Effector memory CD4-positive, alpha-beta T cell (primary cell): ENCODE results near the gene PTPN13.

ENCODE experiments used
- DNase-seq, 3 donors: peaks; one replicate each; pipeline ENCODE4 v3.0.0-alpha.2; 2020
- H3K27ac ChIP-seq: 2 replicates; pipeline ENCODE4 v1.7.0; 2013; ENCODE audit warnings: mild to moderate bottlenecking, low read length, moderate library complexity; ENCODE audit not compliant: insufficient read depth, poor library complexity, severe bottlenecking
- H3K27me3 ChIP-seq: replicated peaks from 2 replicates; pipeline ENCODE4 v1.7.0; 2013; ENCODE audit warnings: mild to moderate bottlenecking, low read length; ENCODE audit not compliant: insufficient read depth, control insufficient read depth, poor library complexity, severe bottlenecking
- H3K36me3 ChIP-seq: 2 replicates; pipeline ENCODE4 v1.7.0; 2013; ENCODE audit warnings: mild to moderate bottlenecking, low read length, moderate library complexity; ENCODE audit not compliant: control insufficient read depth, insufficient read depth
- H3K4me1 ChIP-seq: 2 replicates; pipeline ENCODE4 v1.7.0; 2013; ENCODE audit warnings: low read length, mild to moderate bottlenecking; ENCODE audit not compliant: control insufficient read depth, insufficient read depth, poor library complexity, severe bottlenecking
- H3K4me3 ChIP-seq: 2 replicates; pipeline ENCODE4 v1.7.0; 2013; ENCODE audit warnings: low read length, low read depth, mild to moderate bottlenecking; ENCODE audit not compliant: insufficient read depth, poor library complexity, severe bottlenecking
- H3K9me3 ChIP-seq: 2 replicates; pipeline ENCODE4 v1.7.0; 2013; ENCODE audit warnings: mild to moderate bottlenecking, low read length, moderate library complexity; ENCODE audit not compliant: control insufficient read depth

PTPN13 gene

GRCh38 chr4:86558797-86559196, 35.3 kb upstream of the PTPN13 start:
- Histone ChIP-seq H3K4me3 (no peak overlapping the region), H3K4me1 (no peaks in the 10 kb centered on the region), H3K36me3 (no peaks in the 10 kb centered on the region), H3K27ac (no peak overlapping the region), H3K27me3 (no peaks in the 10 kb centered on the region), H3K9me3 (no peaks in the 10 kb centered on the region)
- no peak for DNase-seq

GRCh38 chr4:86560447-86560846, 33.7 kb upstream of the PTPN13 start:
- Histone ChIP-seq H3K36me3 (no peaks in the 10 kb centered on the region), H3K9me3 (no peaks in the 10 kb centered on the region), H3K27me3 (no peaks in the 10 kb centered on the region), H3K27ac (no peak overlapping the region), H3K4me3 (no peak overlapping the region), H3K4me1 (no peaks in the 10 kb centered on the region)
- no peak for DNase-seq

- Histone ChIP-seq H3K9me3 (no peaks in the 10 kb centered on the region), H3K27me3 (no peaks in the 10 kb centered on the region), H3K27ac (no peak overlapping the region), H3K4me1 (no peaks in the 10 kb centered on the region), H3K36me3 (no peaks in the 10 kb centered on the region), H3K4me3 (no peak overlapping the region)
- no peak for DNase-seq
Observed at GRCh38 chr4:86561256-86561655, 32.9 kb upstream of the PTPN13 start.

DNA sequence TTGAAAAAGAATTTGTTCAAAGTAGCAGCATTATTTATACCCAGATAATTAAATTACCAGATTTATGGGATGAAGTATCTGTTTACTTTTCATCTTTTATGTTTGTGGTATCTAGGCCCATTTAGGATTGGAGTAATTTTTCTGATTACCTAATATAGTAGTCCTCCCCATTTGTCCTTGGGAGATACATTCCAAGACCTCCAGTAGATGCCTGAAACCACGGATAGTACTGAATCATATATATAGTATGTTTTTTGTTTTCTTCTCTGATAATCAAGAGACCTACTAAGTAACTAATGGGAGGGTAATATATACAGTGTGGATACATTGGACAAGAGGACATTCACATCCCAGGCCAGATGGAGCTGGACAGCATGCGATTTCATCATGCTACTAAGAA, 30.7 kb upstream of the PTPN13 start:
- Histone ChIP-seq H3K27me3 (no peaks in the 10 kb centered on the region), H3K4me1 (no peaks in the 10 kb centered on the region), H3K27ac (no peak overlapping the region), H3K36me3 (no peaks in the 10 kb centered on the region), H3K4me3 (no peak overlapping the region), H3K9me3 (no peaks in the 10 kb centered on the region)
- no peak for DNase-seq

DNA sequence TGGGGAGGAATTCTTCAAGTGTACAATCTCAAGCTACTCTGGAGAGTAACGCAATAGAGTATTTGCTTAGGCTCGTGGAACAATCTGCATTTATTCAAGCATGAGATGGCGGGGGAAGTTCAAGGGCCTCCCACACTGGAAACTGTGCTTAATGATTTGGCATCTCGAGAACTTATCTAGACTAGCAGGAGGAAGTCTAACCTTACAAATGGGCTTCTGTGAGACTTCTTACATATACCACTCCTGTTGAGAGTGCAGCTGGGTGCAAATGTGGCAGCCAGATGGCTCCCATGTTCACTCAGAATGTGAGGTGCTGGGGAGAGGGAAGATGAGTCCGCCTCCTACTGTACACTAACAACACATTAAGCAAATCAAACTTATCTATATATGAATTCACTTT, 29.3 kb upstream of the PTPN13 start:
- Histone ChIP-seq H3K27me3 (no peaks in the 10 kb centered on the region), H3K4me1 (no peaks in the 10 kb centered on the region), H3K9me3 (no peaks in the 10 kb centered on the region), H3K36me3 (no peaks in the 10 kb centered on the region), H3K4me3 (no peak overlapping the region), H3K27ac (no peak overlapping the region)
- no peak for DNase-seq

GRCh38 chr4:86565651-86566050, 28.5 kb upstream of the PTPN13 start:
- H3K4me1 ChIP-seq, result no peaks in the 10 kb centered on the region
- no peaks in the 10 kb centered on the region for H3K36me3 ChIP-seq
- no peak overlapping the region for H3K27ac ChIP-seq
- DNase-seq, result no peak
- no peaks in the 10 kb centered on the region for H3K9me3 ChIP-seq
- H3K27me3 ChIP-seq, result no peaks in the 10 kb centered on the region
- no peak overlapping the region for H3K4me3 ChIP-seq

DNA sequence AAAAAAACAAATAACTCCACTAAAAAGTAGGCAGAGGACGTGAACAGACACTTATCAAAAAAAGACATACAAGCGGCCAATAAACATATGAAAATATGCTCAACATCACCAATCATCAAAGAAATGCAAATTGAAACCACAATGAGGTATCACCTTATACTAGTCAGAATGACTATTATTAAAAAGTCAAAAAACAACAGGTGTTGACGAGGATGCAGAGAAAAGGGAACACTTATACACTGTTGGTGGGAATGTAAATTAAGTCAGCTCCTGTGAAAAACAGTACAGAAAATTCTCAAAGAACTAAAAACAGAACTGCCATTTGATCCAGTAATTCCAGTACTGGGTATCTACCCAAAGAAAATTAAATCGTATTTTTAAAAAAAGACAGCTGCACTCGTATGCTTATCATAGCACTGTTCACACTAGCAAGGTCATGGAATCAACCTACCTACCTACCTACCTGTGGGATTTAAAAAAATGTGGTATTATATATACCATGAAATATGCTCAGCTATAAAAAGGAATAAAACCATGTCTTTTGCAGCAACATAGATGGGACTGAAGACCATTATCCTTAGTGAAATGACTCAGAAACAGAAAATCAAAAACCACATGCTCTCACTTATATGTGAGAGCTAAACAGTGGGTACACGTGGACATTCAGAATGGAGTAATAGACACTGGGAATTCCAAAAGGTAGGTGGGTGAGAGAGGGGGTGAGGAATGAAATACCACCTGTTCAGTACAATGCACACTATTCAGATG, 24.8 kb upstream of the PTPN13 start:
- H3K27ac ChIP-seq, result no peak overlapping the region
- no peaks in the 10 kb centered on the region for H3K4me1 ChIP-seq
- no peak overlapping the region for H3K4me3 ChIP-seq
- H3K36me3 ChIP-seq, result no peaks in the 10 kb centered on the region
- DNase-seq, result no peak
- H3K27me3 ChIP-seq, result no peaks in the 10 kb centered on the region
- H3K9me3 ChIP-seq, result no peaks in the 10 kb centered on the region

- no peaks in the 10 kb centered on the region for H3K4me1 ChIP-seq
- H3K36me3 ChIP-seq, result no peaks in the 10 kb centered on the region
- no peak overlapping the region for H3K27ac ChIP-seq
- no peaks in the 10 kb centered on the region for H3K27me3 ChIP-seq
- no peak overlapping the region for H3K4me3 ChIP-seq
- no peaks in the 10 kb centered on the region for H3K9me3 ChIP-seq
- no peak for DNase-seq
Observed at GRCh38 chr4:86579941-86580340, 14.2 kb upstream of the PTPN13 start.

DNA sequence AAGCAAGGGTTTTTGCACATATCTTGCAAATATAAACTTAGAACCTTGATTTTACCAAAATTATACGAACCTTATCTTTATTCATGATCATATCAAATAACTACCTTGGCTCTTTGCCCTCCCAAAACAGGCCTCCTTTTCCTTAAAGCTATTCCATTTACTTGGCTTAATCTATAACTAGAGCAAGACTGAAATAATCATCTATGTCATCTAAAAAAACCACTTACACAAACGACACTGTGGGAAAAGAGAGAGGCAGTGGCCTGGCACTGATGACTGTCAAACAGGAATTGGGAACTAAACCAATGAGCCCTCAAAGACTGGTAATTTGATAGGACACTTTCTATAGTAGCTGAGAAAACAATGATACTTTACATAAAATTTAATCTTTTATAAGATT, 11.7 kb upstream of the PTPN13 start:
- Histone ChIP-seq H3K4me3 (no peak overlapping the region), H3K4me1 (no peaks in the 10 kb centered on the region), H3K9me3 (no peaks in the 10 kb centered on the region), H3K27ac (no peak overlapping the region), H3K36me3 (no peaks in the 10 kb centered on the region), H3K27me3 (no peaks in the 10 kb centered on the region)
- DNase-seq, result no peak

- Histone ChIP-seq H3K4me1 (no peaks in the 10 kb centered on the region), H3K27me3 (no peaks in the 10 kb centered on the region), H3K27ac (no peak overlapping the region), H3K36me3 (no peaks in the 10 kb centered on the region), H3K9me3 (no peaks in the 10 kb centered on the region), H3K4me3 (no peak overlapping the region)
- no peak for DNase-seq
Observed at GRCh38 chr4:86586160-86586572, 7.9 kb upstream of the PTPN13 start.
